ENCODE data around the gene SATB2.

Gene SATB2

DNA sequence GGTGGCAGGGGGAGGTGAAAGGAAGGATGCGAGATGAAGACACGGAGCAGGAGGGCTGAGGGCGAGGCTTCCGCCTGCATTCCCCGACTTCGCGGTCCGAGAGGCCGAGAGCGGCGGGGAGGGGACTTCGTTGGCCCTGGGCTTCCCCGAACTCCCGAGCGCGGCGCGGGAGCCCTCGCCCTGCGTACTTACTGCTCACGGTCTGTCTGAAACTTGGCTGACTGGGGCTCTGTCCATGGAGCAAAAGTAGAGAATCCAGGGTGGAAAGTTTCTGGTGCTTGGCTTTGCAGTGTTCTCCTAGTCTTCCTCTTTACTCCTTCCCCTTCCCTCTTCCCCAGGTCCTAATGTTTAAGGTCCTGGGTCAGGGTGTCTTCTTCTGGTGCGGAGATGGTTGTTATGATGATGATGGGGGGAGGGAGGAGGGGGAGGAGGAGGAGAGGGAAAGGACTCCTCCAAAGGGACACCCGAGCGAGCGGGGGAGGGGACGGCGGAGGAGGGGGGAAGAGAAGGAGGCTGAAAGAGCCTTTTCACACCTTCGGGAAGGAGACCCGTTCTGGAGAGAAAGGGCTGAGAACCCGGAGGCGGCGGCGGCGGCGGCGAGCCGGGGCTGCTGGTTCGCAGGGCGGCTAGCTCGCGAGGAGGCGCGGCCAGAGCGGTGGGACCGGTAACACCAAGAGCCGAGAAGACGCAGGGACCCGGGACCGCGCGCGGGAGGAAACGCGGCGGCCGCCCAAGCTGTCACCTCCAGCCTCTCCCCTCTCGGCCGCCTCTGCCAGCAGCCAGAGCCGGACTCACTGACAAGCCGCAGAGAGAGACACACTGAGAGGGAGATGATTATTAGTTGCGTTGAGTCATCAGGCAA lies at the start of gene SATB2:
Gene SATB2, minus strand, starts transcription at position 793 of the 862 bp plus-strand sequence. CDS start 1,902 bp downstream, outside the sequence.
- no peak for DNase-seq

DNA sequence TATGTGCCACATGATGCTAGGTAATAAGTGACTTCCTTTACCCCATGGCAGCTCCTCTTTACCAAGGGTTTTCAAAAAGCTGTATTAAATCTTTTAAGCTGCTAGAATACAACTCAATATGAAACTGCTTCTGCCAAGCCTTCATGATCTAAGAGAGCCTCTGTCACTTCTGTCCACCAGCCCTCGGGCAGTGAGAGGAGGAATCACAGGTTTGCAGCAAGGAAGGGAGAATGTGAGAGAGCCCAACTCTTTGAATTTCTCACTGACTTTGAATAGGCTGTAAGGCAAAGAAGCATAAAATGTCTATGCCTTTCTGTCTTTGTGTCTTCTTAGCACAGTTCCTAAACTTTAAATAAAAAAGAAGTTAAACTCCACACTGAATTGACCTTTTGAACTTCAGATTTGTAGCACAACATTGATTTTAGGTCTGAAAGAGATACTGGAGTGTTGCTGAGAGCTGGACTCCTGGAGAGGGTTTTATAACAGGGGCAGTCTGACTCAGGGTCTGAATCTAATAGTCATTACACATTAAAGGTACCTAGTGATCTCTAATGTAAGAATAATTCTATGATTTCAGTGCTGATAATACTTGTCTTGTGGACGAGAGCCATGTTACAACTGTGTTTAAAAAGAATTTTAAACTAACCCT lies 48.1 kb upstream of the SATB2 start:
- no peak for DNase-seq

DNA sequence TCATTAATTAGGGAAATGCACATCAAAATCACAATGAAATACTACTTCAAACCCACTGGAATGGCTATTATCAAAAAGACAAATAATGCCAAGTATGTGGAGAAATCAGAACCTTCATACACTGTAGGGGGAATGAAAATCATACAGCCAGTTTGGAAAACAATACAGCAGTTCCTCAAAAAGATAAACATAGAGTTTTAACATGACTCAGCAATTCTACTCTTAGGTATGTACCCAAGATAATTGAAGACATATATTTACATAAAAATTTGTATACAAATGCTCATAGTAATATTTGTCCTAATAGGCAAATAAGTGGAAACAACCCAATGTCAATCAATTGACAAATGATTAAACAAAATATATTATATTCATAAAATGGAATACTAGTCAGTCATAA lies 45.4 kb upstream of the SATB2 start:
- no peak for DNase-seq

DNA sequence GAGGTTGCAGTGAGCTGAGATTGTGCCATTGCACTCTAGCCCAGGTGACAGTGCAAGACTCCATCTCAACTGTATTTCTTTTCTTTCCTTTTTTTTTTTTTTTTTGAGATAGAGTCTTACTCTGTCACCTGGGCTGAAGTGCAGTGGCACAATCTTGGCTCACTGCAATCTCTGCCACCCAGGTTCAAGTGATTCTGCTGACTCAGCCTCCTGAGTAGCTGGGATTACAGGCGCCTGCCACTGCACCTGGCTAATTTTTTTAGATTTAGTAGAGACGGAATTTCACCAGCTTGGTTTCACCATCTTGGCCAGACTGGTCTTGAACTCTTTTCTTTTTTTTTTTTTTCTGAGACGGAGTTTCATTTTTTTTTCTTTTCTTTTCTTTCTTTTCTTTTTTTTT lies 41.3 kb upstream of the SATB2 start:
- DNase-seq = no peak

DNA sequence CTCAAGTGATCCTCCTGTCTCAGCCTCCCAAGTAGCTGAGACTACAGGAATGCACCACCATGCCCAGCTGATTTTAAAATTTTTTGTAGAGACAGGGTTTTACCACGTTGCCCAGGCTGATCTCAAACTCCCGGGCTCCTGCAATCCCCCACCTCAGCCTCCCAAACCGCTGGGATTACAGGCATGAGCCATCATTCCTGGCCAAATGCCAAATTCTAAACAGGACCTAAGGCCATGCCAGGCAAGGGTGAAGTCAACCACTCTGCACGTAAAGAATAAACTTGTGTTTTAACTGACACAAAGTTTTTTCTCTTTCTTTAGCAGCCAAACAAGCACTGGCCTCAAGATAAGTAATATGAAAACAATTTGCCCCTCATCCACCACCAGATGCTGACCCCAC lies 37.4 kb upstream of the SATB2 start:
- no peak for DNase-seq

DNA sequence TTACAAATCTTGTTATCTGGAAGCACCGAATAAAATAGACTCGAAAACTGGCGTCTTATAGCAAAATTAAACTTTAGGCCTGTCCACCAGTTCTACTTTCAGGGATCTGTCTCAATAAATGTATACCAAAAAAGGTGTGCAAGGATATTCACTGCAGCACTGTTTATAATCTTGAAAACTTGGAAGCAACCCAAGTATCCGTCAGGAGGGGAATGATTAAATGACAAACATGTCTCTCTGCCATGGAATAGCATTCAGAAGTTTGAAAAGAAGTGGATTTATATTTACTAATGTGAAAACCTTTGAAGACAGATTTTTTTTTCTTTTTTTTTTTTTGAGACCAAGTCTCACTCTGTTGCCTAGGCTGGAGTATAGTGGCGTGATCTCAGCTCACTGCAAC lies 32.3 kb upstream of the SATB2 start:
- no peak for DNase-seq

DNA sequence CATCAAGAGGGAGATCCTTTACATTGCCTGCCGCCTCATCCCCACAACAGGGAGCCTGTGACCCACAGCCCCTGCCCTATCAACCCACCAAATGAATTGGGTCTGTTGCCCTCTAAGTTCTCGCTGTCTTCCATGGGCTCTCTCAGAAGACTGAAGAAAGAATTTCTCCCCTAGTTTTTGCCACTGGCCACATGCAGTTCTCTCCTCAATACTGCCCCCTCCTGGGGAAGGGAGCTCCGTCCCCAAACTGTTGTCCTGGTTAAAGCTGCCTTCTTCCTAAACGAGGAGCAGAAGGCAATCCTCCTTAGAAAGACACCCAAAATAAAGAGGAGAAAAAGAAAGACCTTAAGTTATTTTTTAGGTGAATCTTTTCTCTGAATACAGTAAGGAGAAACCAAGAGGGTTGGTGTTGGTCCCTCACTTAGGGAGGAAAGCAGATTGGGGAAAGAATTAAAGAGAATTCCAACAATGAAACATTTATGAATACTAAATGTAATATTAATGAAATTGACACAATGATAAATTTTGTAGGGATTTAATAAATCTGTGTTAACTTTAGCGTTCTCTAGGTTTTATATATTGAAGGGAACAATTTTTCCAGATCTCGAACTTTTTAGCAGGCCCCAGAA lies 31.1 kb upstream of the SATB2 start:
- DNase-seq = peak; percentile 30

DNA sequence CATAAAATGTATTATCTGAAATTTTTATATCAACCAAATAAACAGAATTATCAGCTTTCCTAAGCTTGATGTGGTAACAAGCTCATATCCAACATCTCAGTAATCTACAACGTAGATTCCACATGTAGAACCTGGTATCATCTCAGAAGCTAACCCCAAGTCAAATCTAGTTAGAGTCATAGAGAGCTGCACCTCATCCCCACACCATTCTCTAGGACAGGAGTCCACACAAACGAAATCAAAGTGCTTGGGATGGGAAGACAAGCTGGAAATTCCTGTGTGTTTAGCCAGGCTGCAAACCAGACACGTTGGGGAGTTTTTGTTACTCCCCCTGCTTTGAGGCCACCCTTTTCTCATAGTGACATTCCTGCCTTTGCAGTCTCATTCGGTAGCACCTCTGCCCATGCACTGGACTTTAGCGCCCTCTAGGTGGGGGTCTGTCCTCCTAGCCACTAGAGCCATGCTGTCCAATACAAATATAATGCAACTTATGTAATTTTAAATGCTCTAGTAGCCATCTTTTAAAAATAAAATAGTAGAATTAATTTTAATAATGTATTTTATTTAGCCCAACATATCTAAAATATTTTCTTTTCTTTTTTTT lies 28.1 kb upstream of the SATB2 start:
- no peak for DNase-seq

DNA sequence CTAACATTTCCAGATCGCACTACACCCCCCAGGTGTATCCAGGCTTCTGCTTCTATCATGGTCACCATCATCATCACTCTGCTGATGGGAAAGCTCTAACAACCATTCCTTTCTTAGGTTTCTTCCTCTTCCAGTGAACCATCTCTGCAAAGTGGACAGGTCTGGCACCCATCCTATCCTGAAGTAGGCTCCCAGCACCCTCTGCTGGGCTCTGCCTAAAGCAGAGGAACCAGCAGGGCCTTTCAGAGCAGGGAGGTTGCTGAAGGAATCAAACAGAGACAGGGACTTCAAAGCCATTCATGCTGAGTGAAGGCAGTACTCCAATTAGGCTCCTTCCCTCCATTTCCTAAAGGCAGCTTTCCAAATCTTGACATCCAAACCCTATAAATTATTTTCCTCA lies 27.2 kb upstream of the SATB2 start:
- DNase-seq = no peak

DNA sequence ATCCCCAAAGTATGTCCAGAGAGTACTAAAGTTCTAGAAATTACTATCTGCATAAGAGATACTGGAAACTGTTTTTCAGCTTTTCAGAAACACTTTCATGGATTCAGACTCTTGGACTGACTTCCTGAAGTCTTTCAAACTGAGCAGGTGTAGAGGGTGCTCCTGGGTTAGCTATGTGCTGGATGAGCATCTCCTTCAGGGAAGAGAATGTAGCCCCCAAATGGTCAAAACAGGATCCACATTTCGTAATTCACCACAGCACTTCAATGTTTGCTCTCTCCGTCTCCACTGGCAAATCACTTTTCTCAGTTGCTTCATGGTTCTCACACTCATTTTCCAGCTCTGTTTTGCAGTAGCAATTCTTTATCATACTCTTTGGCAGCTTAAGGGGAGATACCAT lies 23.2 kb upstream of the SATB2 start:
- DNase-seq = no peak

DNA sequence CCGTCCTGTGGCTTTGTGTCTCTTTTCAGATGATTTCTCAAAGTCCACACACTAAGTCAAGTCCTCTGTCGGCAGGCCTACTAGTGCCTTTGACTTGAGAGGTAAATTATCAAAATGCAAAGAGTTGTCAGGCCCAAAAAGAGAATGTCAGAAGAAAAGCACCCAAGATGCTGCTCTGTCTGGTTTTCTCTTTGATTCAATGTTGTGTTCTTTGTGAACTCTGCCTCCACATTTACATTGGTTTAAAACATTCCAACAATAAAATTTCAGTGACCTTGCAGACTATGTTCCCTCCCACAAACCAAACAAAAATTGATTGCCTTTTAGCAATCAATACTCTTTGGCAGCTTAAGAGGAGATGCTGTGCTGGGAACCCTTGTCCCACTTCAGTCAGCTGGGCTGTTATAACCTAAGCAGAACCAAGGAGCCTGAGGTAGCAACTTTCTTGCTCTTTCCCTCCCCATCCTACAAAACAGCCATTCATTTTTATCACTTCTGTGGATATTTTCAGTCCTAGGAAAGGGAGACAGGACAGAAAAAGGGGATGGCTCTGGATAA lies 19.6 kb upstream of the SATB2 start:
- no peak for DNase-seq

DNA sequence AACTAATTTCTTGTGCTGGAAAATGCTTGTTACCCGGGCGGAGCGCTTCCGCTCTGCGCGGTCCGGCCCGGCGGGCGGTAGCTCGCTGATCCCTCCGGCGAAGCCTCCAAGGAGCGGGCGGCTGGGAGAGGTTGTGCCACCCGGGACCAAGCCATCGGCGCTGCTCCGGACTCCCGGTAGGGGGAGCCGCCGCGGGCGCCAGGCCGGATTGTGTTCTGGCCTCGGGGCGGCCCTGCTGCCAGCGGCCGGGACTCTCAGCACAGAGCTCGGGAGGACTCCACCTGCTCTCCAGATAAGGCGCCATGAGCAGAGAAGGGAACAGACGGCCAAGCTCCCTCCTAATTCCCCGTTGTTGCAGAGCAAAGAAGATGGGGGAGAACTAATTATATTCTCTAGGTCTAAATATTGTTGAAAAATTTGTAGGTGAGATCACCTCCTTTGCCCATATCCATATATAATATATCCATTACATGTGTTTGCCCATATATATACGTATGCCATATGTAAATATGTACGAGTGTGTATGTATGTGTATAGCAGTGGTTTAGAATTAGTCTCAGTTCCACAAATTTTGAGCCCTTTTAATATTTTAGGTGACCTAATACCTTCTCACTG lies 13.8 kb upstream of the SATB2 start:
- no peak for DNase-seq

DNA sequence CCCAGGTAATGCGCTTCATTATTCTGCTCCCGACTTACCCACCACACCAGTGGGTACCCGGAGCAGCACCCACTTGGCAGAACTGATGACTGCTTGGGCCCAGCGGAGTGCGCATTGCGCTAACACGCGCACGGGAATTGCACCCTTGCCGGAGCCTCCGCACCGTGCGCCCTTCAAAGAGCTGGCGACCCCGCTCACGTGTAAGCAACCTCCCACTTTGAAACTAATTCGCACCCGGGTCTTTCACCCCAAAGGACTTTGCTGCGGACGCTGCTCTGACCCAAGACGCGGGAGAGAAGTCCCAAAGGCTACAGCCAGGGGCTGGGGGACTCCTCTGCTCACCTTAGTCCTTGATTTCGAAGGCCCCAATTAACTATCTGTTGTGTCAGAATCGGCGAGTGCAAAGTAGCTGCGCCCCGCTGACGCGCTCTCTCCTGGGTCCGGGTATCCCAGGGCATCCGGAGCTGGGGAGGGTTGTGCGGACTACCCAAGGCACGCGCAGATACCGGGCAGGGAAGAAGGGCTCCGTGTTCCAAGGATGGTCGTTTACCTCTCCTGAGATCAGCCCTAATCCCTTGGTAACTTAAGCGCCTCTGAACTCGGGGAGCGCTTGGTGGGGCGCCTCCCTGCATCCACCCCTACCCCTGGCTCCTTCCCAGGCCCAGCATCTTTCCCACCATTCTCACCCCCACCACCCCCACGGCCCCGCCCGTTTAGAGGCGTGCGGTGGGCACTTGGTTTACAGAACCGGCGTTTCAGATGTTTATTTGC lies 13.1 kb upstream of the SATB2 start:
- no peak for DNase-seq

DNA sequence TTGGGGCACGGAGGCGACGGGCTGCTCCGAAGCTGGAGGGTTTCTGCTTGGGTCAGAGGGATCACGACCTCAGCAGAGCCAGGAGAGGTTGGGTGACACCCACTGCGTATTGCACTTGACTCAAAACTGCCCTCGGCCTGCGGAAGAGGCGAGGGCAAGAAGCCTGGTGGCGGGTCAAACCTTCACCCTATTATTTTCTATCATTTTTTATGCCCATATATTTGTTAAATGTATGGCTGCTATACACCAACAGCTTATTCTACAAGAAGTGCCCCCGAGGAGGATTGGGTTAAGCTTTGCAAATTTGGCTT lies 12.6 kb upstream of the SATB2 start:
- DNase-seq = no peak

DNA sequence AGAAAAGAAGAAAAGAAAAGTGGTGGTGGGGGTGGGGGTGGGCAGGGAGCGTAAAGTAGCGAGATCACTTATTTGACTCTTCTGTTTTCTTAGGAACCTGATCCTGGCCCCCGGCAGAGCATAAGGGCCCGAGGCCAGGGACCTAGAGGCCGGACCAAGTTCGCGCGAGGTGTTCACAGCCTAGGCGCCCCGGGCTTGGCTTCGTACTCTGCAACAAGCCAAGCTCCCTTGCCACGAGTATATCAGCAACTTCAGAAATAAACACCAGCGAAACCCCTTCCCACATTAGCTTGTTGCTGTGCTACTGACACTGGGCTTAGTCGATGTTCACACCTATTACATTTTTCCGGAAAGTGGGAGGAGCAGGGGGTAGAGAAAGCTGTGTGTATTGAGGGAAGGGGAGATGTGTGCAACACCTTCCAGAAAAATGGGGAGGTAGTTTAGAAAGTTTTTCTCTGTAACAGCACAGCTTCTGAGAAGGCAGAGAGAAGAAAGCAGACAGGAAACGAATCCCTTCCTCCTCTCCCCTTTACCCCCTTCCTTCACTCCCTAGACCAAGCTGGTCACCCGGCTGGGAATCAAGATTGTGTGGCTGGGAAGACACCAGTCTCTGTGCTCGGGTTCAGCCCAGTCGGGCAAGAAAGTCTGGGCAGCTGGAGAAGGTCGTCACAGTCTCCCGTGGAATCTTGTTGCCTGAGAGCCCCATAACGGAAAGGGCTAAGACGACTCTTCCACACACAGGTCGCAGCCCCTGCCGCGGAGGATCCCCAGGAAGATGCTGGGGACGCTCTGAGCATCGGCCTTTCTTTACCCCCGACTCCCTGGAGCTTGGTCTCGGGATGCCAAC lies 12.0 kb upstream of the SATB2 start:
- no peak for DNase-seq

DNA sequence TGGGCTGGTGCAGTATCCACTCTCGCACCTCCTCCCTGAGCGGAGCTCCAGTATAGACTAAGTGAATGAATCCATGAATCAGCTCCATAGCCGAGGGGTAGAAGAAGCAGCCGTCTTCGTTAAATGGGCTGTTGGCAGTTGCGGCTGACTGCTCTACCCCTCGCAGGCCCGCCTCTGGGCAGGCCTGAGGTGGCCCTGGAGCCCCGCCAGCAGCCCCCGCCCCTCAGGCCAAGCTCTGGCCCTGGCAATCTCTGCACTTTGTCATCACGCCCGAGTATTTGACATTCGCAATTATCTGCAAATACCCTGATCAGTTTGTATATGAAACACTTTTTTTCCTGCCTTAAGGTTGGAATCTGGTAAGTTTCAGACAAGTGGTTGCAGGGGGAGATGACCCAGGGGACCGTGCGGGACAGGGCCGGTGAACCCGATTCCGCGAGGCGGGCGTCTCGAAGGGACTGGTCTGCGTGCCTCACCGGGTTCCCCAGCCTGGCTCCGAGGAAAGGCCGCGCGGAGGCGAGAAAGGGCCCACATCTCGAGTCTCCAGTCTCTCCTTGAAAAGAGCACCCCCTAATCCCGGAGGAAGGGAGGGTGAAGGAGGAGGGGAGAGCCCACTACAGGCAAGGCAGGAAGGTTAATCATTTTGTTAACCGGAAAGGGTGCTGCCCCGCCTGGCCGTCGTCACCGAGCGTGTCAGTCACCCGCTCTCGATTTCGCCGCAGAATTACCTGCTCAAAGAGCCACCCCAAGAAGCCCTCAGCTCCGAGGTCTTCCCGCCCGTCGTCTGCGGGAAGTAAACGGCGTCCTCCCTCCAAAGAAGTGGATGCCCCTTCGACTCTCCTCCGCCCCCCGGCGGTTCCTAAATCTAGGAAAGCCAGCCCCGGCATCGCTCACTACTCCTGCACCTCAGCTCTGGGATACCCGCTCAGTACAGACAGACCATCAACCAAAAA lies 11.1 kb upstream of the SATB2 start:
- no peak for DNase-seq

DNA sequence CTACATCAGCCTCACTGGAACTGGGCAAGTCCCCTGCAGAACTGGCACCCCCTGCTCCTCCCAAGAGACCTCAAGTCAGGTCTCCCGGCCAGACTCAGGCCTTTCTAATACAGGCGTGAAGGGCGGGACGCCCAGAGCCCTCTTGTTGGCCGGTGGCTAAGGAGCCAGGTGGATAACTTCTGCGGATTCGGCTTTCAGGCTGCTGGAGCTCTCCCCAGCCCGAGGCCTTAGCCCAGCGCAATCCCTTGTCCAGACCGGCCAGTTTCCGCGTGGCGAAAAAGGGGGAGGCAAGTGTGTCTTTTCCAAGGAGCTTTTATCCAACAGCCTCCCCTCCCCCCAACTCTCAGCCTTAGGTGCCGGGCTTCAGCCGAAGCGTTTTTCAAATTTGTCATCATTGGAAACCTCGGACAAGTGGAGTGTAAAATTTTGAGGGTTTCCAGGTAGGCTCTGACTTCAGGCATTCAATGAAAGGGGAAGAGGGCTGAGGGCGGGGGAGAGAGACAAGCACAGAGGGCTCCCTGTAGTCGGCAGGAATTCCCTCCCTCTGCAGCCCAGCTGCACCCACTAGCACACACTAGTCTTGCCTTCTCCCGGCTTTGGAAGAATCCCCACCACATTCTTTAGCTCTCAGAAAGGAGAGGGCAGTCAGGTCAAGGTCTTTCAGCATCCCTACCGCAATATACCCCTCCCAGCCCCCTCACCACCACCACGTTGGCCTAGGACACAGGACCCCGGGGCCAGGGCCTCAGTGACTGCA lies 9.5 kb upstream of the SATB2 start:
- DNase-seq = no peak

DNA sequence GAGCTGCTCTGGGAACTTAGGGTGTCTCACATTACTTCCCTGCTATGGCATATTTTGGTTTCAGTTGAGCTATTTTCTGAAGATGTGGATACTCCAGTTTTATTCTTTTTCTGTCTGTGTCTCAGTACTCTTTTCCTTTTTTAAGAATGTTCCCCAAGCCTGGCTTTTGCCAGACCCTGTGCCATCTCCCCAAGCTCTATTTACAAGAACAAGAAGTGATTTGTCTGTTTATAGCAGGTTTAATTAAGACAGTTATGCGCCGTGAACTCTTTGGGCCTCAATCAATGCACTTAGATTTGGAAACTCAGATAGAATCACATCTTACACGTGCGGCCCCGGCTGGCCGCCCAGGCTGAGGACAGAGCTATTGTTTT lies 8.9 kb upstream of the SATB2 start:
- DNase-seq = no peak

DNA sequence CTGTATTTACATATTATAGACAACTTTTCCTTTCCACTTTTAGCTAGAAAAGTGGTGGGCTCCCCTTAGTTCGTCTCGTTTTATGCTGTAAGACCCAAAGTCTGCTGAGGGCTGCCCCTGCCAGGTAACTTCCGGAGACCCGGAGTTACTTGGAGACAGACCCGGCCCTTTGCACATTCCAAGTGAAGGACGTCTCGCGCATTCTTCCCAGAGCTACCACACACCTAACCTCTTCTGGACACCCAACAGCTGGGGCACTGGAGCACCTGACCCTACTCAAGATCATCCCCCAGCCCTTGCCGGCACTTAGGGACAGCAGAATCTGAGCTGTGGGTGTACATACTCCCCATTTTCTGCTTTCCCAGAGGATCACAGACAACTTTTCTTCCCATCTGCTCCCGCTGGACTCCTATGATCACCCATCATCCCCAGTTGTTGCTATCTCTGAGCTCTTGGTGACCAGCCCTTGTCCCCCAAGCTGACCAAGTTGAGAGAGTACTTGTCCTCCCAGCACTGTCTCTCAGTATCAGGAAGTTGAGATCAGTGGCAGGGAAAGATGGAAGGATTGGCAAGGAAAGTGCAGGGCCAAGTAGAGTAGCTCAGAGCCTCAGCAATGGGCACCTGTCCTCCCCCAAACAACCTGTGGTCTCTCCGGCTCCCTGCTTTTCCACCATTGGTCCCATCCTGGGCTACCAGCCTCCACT lies 8.4 kb upstream of the SATB2 start:
- DNase-seq = no peak
